ENCODE measurements around the gene ANTKMT.

DNA sequence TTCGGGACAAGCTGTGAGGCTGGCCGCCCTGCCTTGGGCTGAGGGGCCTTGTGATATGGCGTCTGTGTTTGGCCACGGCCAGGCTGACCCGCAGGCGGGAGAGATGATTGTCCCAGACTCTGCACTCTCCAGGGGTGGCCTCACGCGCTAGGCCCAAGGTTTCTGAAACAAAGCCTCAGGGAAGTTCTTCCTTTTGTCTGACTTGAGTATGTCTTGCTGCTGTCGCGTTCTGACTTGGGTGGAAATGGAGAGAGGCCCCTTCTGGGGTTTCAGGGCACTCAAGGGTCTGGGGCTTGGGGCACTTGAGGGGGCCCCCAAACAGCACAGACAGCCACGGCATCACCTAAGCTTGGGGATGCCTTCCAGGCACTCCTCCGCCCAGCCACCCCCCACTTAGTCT lies 9.9 kb upstream of the ANTKMT start:
- TF ChIP-seq, protein P1, sequence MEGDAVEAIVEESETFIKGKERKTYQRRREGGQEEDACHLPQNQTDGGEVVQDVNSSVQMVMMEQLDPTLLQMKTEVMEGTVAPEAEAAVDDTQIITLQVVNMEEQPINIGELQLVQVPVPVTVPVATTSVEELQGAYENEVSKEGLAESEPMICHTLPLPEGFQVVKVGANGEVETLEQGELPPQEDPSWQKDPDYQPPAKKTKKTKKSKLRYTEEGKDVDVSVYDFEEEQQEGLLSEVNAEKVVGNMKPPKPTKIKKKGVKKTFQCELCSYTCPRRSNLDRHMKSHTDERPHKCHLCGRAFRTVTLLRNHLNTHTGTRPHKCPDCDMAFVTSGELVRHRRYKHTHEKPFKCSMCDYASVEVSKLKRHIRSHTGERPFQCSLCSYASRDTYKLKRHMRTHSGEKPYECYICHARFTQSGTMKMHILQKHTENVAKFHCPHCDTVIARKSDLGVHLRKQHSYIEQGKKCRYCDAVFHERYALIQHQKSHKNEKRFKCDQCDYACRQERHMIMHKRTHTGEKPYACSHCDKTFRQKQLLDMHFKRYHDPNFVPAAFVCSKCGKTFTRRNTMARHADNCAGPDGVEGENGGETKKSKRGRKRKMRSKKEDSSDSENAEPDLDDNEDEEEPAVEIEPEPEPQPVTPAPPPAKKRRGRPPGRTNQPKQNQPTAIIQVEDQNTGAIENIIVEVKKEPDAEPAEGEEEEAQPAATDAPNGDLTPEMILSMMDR (IDR thresholded peaks at IDR 0.05), result no peak
- no peak for TF ChIP-seq POLR2A (IDR thresholded peaks at IDR 0.05)
- TF ChIP-seq POLR2AphosphoS5 (IDR thresholded peaks at IDR 0.05), result no peak

All from breast epithelium (tissue), 3 donors.